ENCODE results near the gene LAMB4.

LAMB4 gene

GRCh38 chr7:108130261-108130660 lies at the start of gene LAMB4:
TSS of gene LAMB4 (minus strand) at chr7:108130361. CDS start at chr7:108123164, 7,197 bp downstream.
- Histone ChIP-seq H3K9ac (ENCODE audit: low read length) (no peak within 1 kb of the TSS), H3K36me3 (ENCODE audit: control insufficient read depth, insufficient read depth, low read length) (no peaks in the 10 kb centered on the region), H3K9me3 (ENCODE audit: control insufficient read depth, low read length) (no peaks in the 10 kb centered on the region), H3K4me3 (ENCODE audit: low read length) (no peak within 1 kb of the TSS), H3K27me3 (ENCODE audit: control insufficient read depth, insufficient read depth, low read length) (no peaks in the 10 kb centered on the region), H3K4me1 (ENCODE audit: control insufficient read depth, insufficient read depth, low read length) (no peaks in the 10 kb centered on the region)

GRCh38 chr7:108178398-108178797 lies 48.2 kb upstream of the LAMB4 start:
- no peaks in the 10 kb centered on the region for H3K36me3 ChIP-seq (ENCODE audit: control insufficient read depth, insufficient read depth, low read length)

GRCh38 chr7:108171164-108171563 lies 41.0 kb upstream of the LAMB4 start:
- no peak overlapping the region for H3K4me3 ChIP-seq (ENCODE audit: low read length)
- no peaks in the 10 kb centered on the region for H3K4me1 ChIP-seq (ENCODE audit: control insufficient read depth, insufficient read depth, low read length)
- H3K36me3 ChIP-seq (ENCODE audit: control insufficient read depth, insufficient read depth, low read length) = no peaks in the 10 kb centered on the region
- no peaks in the 10 kb centered on the region for H3K9me3 ChIP-seq (ENCODE audit: control insufficient read depth, low read length)
- H3K9ac ChIP-seq (ENCODE audit: low read length) = no peak overlapping the region
- H3K27me3 ChIP-seq (ENCODE audit: control insufficient read depth, insufficient read depth, low read length) = no peaks in the 10 kb centered on the region

More at GRCh38 chr7:108178398-108178797, 48.2 kb upstream of the LAMB4 start:
- Histone ChIP-seq H3K4me3 (ENCODE audit: low read length) (no peak overlapping the region), H3K4me1 (ENCODE audit: control insufficient read depth, insufficient read depth, low read length) (no peaks in the 10 kb centered on the region), H3K9me3 (ENCODE audit: control insufficient read depth, low read length) (no peaks in the 10 kb centered on the region), H3K27me3 (ENCODE audit: control insufficient read depth, insufficient read depth, low read length) (no peaks in the 10 kb centered on the region), H3K9ac (ENCODE audit: low read length) (no peak overlapping the region)

- Histone ChIP-seq H3K27me3 (ENCODE audit: control insufficient read depth, insufficient read depth, low read length) (no peaks in the 10 kb centered on the region), H3K4me3 (ENCODE audit: low read length) (no peak overlapping the region), H3K9me3 (ENCODE audit: control insufficient read depth, low read length) (no peaks in the 10 kb centered on the region), H3K36me3 (ENCODE audit: control insufficient read depth, insufficient read depth, low read length) (no peaks in the 10 kb centered on the region), H3K4me1 (ENCODE audit: control insufficient read depth, insufficient read depth, low read length) (no peaks in the 10 kb centered on the region), H3K9ac (ENCODE audit: low read length) (no peak overlapping the region)
These were observed 40.1 kb upstream of the LAMB4 start for GRCh38 chr7:108170251-108170650.

GRCh38 chr7:108167460-108167859 lies 37.3 kb upstream of the LAMB4 start:
- Histone ChIP-seq H3K9me3 (ENCODE audit: control insufficient read depth, low read length) (no peaks in the 10 kb centered on the region), H3K9ac (ENCODE audit: low read length) (no peak overlapping the region), H3K27me3 (ENCODE audit: control insufficient read depth, insufficient read depth, low read length) (no peaks in the 10 kb centered on the region), H3K4me3 (ENCODE audit: low read length) (no peak overlapping the region), H3K4me1 (ENCODE audit: control insufficient read depth, insufficient read depth, low read length) (no peaks in the 10 kb centered on the region), H3K36me3 (ENCODE audit: control insufficient read depth, insufficient read depth, low read length) (no peaks in the 10 kb centered on the region)

GRCh38 chr7:108166687-108167086 lies 36.5 kb upstream of the LAMB4 start:
- Histone ChIP-seq H3K4me1 (ENCODE audit: control insufficient read depth, insufficient read depth, low read length) (no peaks in the 10 kb centered on the region), H3K27me3 (ENCODE audit: control insufficient read depth, insufficient read depth, low read length) (no peaks in the 10 kb centered on the region)

GRCh38 chr7:108165723-108166122 lies 35.6 kb upstream of the LAMB4 start:
- H3K27me3 ChIP-seq (ENCODE audit: control insufficient read depth, insufficient read depth, low read length) = no peaks in the 10 kb centered on the region
- H3K4me1 ChIP-seq (ENCODE audit: control insufficient read depth, insufficient read depth, low read length) = no peaks in the 10 kb centered on the region
- H3K4me3 ChIP-seq (ENCODE audit: low read length) = no peak overlapping the region
- H3K36me3 ChIP-seq (ENCODE audit: control insufficient read depth, insufficient read depth, low read length) = no peaks in the 10 kb centered on the region
- no peak overlapping the region for H3K9ac ChIP-seq (ENCODE audit: low read length)
- H3K9me3 ChIP-seq (ENCODE audit: control insufficient read depth, low read length) = no peaks in the 10 kb centered on the region

More at GRCh38 chr7:108166687-108167086, 36.5 kb upstream of the LAMB4 start:
- H3K9me3 ChIP-seq (ENCODE audit: control insufficient read depth, low read length) = no peaks in the 10 kb centered on the region
- H3K4me3 ChIP-seq (ENCODE audit: low read length) = no peak overlapping the region
- no peak overlapping the region for H3K9ac ChIP-seq (ENCODE audit: low read length)
- H3K36me3 ChIP-seq (ENCODE audit: control insufficient read depth, insufficient read depth, low read length) = no peaks in the 10 kb centered on the region

- Histone ChIP-seq H3K36me3 (ENCODE audit: control insufficient read depth, insufficient read depth, low read length) (no peaks in the 10 kb centered on the region), H3K4me1 (ENCODE audit: control insufficient read depth, insufficient read depth, low read length) (no peaks in the 10 kb centered on the region), H3K27me3 (ENCODE audit: control insufficient read depth, insufficient read depth, low read length) (no peaks in the 10 kb centered on the region), H3K9ac (ENCODE audit: low read length) (no peak overlapping the region), H3K9me3 (ENCODE audit: control insufficient read depth, low read length) (no peaks in the 10 kb centered on the region), H3K4me3 (ENCODE audit: low read length) (no peak overlapping the region)
These were observed 34.8 kb upstream of the LAMB4 start for GRCh38 chr7:108164946-108165345.

GRCh38 chr7:108164342-108164741 lies 34.2 kb upstream of the LAMB4 start:
- no peak overlapping the region for H3K4me3 ChIP-seq (ENCODE audit: low read length)
- no peaks in the 10 kb centered on the region for H3K4me1 ChIP-seq (ENCODE audit: control insufficient read depth, insufficient read depth, low read length)
- no peaks in the 10 kb centered on the region for H3K9me3 ChIP-seq (ENCODE audit: control insufficient read depth, low read length)
- H3K9ac ChIP-seq (ENCODE audit: low read length) = no peak overlapping the region
- H3K27me3 ChIP-seq (ENCODE audit: control insufficient read depth, insufficient read depth, low read length) = no peaks in the 10 kb centered on the region
- H3K36me3 ChIP-seq (ENCODE audit: control insufficient read depth, insufficient read depth, low read length) = no peaks in the 10 kb centered on the region

GRCh38 chr7:108158776-108159175 lies 28.6 kb upstream of the LAMB4 start:
- H3K4me1 ChIP-seq (ENCODE audit: control insufficient read depth, insufficient read depth, low read length) = no peaks in the 10 kb centered on the region
- H3K36me3 ChIP-seq (ENCODE audit: control insufficient read depth, insufficient read depth, low read length) = no peaks in the 10 kb centered on the region

GRCh38 chr7:108157606-108158335 lies 27.6 kb upstream of the LAMB4 start:
- Histone ChIP-seq H3K9ac (ENCODE audit: low read length) (no peak overlapping the region), H3K36me3 (ENCODE audit: control insufficient read depth, insufficient read depth, low read length) (no peaks in the 10 kb centered on the region), H3K9me3 (ENCODE audit: control insufficient read depth, low read length) (no peaks in the 10 kb centered on the region), H3K27me3 (ENCODE audit: control insufficient read depth, insufficient read depth, low read length) (no peaks in the 10 kb centered on the region), H3K4me3 (ENCODE audit: low read length) (no peak overlapping the region), H3K4me1 (ENCODE audit: control insufficient read depth, insufficient read depth, low read length) (no peaks in the 10 kb centered on the region)

More at GRCh38 chr7:108158776-108159175, 28.6 kb upstream of the LAMB4 start:
- no peaks in the 10 kb centered on the region for H3K9me3 ChIP-seq (ENCODE audit: control insufficient read depth, low read length)
- no peak overlapping the region for H3K9ac ChIP-seq (ENCODE audit: low read length)
- no peak overlapping the region for H3K4me3 ChIP-seq (ENCODE audit: low read length)
- H3K27me3 ChIP-seq (ENCODE audit: control insufficient read depth, insufficient read depth, low read length) = no peaks in the 10 kb centered on the region

- Histone ChIP-seq H3K4me1 (ENCODE audit: control insufficient read depth, insufficient read depth, low read length) (no peaks in the 10 kb centered on the region), H3K27me3 (ENCODE audit: control insufficient read depth, insufficient read depth, low read length) (no peaks in the 10 kb centered on the region), H3K36me3 (ENCODE audit: control insufficient read depth, insufficient read depth, low read length) (no peaks in the 10 kb centered on the region), H3K9me3 (ENCODE audit: control insufficient read depth, low read length) (no peaks in the 10 kb centered on the region), H3K9ac (ENCODE audit: low read length) (no peak overlapping the region), H3K4me3 (ENCODE audit: low read length) (no peak overlapping the region)
These were observed 26.9 kb upstream of the LAMB4 start for GRCh38 chr7:108156897-108157605.

All from mucosa of stomach (tissue), 1 donor.